Epithelial cell of proximal tubule (primary cell): ENCODE results near the gene PCSK5. TPM values are rescaled to one million over a fixed set of nuclear protein-coding genes. Genes with fewer than 3 reads are reported as not detected.
"Not testable (repeated sequence)": the region's sequence is repeated elsewhere in the genome, so short reads cannot be mapped to it uniquely, and the experiment has no call there.

ENCODE experiments used
- DNase-seq: peaks from one replicate; pipeline ENCODE4 v3.0.0-alpha.2; 2011; ENCODE audit warnings: low read depth
- H3K4me3 ChIP-seq: 2 replicates; pipeline ENCODE4 v1.5.1; 2011; ENCODE audit warnings: low read depth, mild to moderate bottlenecking, low read length
- CTCF ChIP-seq: conservative IDR thresholded peaks from 2 replicates; pipeline ENCODE4 v1.5.1; 2012; ENCODE audit warnings: low read depth, mild to moderate bottlenecking, low read length
- total RNA-seq: library from RNA; depleted of rRNA; stranded (reverse); fragments of >200 nt; gene quantifications from 2 replicates; pipeline ENCODE4 v1.2.3, GENCODE V29; 2015

PCSK5 gene
- total RNA-seq, 1 donor from 2014 or later: 23.2 TPM

- no peak for DNase-seq
- TF ChIP-seq CTCF: no peak
Observed at GRCh38 chr9:76359766-76360165, 469.3 kb downstream of the PCSK5 start.

GRCh38 chr9:76362332-76363031 is 472.0 kb downstream of the PCSK5 start:
- DNase-seq, H3K4me3 ChIP-seq: not testable (repeated sequence)

More at GRCh38 chr9:76359766-76360165, 469.3 kb downstream of the PCSK5 start:
- no peak overlapping the region for H3K4me3 ChIP-seq

- H3K4me3 ChIP-seq: no peak overlapping the region
- DNase-seq: no peak
- TF ChIP-seq CTCF: no peak
Observed at GRCh38 chr9:76363032-76363395, 472.5 kb downstream of the PCSK5 start.

GRCh38 chr9:76365028-76365427 is 474.6 kb downstream of the PCSK5 start:
- TF ChIP-seq CTCF: no peak
- peak; percentile 87 for DNase-seq
- no peak overlapping the region for H3K4me3 ChIP-seq

GRCh38 chr9:76366275-76366674 is 475.8 kb downstream of the PCSK5 start:
- no peak for TF ChIP-seq CTCF
- no peak overlapping the region for H3K4me3 ChIP-seq
- no peak for DNase-seq

GRCh38 chr9:76369583-76369982 is 479.1 kb downstream of the PCSK5 start:
- no peak for TF ChIP-seq CTCF
- H3K4me3 ChIP-seq: no peak overlapping the region
- peak; percentile 76 for DNase-seq

GRCh38 chr9:76370396-76371023 is 480.0 kb downstream of the PCSK5 start:
- no peak for TF ChIP-seq CTCF
- DNase-seq: no peak

More at GRCh38 chr9:76370396-76371023, 480.0 kb downstream of the PCSK5 start:
- H3K4me3 ChIP-seq: no peak overlapping the region
